ENCODE data around the gene NXPH3. TPM values are rescaled to one million over a fixed set of nuclear protein-coding genes. Genes with fewer than 3 reads are reported as not detected.
A peak's percentile ranks its signal among the peaks of the same experiment; 100 is the strongest.

NXPH3 gene
- total and polyA plus RNA-seq, 2 of the 13 experiments (the other 11 are each of a cell fraction or from before 2014, with no cell fraction given) = 0.04 to 0.58 TPM

DNA sequence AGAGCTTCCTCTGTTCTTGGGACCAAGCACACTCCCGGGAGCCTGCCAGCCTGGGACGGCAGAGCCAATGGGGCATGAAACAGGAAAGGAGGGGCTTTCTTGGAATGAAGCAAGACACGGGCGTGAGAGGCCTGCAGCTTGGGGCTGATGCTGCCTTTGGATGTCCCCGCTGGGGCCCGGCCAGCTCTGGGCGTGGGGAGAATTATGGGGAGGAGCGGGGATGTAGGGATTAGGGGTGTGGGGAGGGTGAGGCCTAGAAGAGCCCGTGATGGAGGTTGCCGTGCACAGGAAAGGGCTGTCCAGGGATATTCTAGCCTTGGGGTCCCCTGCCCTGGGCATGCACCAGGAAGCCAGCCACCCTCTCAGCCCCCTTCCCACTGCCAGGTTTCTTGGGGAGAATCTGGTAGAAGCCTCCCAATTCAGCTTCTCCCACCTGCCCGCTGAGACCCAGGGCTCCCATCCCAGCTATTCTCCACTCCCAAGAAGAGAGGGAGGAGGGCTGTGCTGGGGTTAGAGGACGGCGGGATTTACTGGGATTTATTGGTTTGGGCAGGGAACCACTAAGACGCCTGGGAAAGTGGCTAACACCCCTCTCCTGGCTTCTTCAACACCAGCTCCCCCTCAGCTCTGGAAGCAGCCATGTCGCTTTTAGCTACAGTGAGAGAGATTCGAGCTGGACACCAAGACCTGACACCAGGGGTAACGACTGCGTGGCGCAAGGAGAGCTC, 20.0 kb upstream of the NXPH3 start (continued):
- TF ChIP-seq ZNF546 (CRISPR knock-in tag; conservative IDR thresholded peaks at IDR 0.05) (0 out of 2 replicates have a peak, but pooled peaks have one; percentile 23), CENPT (CRISPR knock-in tag; IDR thresholded peaks at IDR 0.05; ENCODE audit: low read depth) (no peak), ATF7-NPFF (CRISPR knock-in tag; IDR thresholded peaks at IDR 0.05; ENCODE audit: low read depth) (0 out of 2 replicates have a peak, but pooled peaks have one; percentile 21), ARNT2 (CRISPR knock-in tag; IDR thresholded peaks at IDR 0.05; ENCODE audit: low read depth) (0 out of 2 replicates have a peak, but pooled peaks have one; percentile 4), DR1 (CRISPR knock-in tag; IDR thresholded peaks at IDR 0.05) (0 out of 2 replicates have a peak, but pooled peaks have one; percentile 23), CAMTA2 (CRISPR knock-in tag; IDR thresholded peaks at IDR 0.05; ENCODE audit: borderline replicate concordance) (0 out of 2 replicates have a peak, but pooled peaks have one; percentile 48), ZNF75D (CRISPR knock-in tag; IDR thresholded peaks at IDR 0.05; ENCODE audit: borderline replicate concordance) (peak; percentile 65; the same call in 1 of the 2 replicates), FOXK2 (IDR thresholded peaks at IDR 0.05) (no peak), GFI1 (CRISPR knock-in tag; IDR thresholded peaks at IDR 0.05; ENCODE audit: borderline replicate concordance) (0 out of 2 replicates have a peak, but pooled peaks have one; percentile 15), MEIS2 (CRISPR knock-in tag; IDR thresholded peaks at IDR 0.05) (0 out of 2 replicates have a peak, but pooled peaks have one; percentile 19)
- TF ChIP-seq, protein P1, sequence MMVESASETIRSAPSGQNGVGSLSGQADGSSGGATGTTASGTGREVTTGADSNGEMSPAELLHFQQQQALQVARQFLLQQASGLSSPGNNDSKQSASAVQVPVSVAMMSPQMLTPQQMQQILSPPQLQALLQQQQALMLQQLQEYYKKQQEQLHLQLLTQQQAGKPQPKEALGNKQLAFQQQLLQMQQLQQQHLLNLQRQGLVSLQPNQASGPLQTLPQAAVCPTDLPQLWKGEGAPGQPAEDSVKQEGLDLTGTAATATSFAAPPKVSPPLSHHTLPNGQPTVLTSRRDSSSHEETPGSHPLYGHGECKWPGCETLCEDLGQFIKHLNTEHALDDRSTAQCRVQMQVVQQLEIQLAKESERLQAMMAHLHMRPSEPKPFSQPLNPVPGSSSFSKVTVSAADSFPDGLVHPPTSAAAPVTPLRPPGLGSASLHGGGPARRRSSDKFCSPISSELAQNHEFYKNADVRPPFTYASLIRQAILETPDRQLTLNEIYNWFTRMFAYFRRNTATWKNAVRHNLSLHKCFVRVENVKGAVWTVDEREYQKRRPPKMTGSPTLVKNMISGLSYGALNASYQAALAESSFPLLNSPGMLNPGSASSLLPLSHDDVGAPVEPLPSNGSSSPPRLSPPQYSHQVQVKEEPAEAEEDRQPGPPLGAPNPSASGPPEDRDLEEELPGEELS (CRISPR knock-in tag; IDR thresholded peaks at IDR 0.05) = no peak
- TF ChIP-seq, protein P2, sequence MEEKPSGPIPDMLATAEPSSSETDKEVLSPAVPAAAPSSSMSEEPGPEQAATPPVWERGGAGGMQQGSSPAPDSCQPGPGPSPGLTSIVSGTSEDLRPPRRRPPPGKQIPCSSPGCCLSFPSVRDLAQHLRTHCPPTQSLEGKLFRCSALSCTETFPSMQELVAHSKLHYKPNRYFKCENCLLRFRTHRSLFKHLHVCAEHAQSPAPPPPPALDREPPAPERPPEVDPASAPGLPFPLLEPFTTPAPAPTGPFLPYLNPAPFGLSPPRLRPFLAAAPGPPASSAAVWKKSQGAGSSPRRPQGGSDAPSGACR (CRISPR knock-in tag; IDR thresholded peaks at IDR 0.05) = no peak
- TF ChIP-seq, protein P3, sequence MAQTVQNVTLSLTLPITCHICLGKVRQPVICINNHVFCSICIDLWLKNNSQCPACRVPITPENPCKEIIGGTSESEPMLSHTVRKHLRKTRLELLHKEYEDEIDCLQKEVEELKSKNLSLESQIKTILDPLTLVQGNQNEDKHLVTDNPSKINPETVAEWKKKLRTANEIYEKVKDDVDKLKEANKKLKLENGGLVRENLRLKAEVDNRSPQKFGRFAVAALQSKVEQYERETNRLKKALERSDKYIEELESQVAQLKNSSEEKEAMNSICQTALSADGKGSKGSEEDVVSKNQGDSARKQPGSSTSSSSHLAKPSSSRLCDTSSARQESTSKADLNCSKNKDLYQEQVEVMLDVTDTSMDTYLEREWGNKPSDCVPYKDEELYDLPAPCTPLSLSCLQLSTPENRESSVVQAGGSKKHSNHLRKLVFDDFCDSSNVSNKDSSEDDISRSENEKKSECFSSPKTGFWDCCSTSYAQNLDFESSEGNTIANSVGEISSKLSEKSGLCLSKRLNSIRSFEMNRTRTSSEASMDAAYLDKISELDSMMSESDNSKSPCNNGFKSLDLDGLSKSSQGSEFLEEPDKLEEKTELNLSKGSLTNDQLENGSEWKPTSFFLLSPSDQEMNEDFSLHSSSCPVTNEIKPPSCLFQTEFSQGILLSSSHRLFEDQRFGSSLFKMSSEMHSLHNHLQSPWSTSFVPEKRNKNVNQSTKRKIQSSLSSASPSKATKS (CRISPR knock-in tag; IDR thresholded peaks at IDR 0.05) = 0 out of 2 replicates have a peak, but pooled peaks have one; percentile 30

Measured in HepG2 (cell line).